Renal cortex interstitium (tissue), 11 donors: ENCODE results near the gene ENTREP3. TPM values are rescaled to one million over a fixed set of nuclear protein-coding genes. Genes with fewer than 3 reads are reported as not detected.

ENCODE experiments used
- DNase-seq, 11 donors: peaks; one replicate each; pipeline ENCODE4 v3.0.0-alpha.2; 2013; ENCODE audit warnings: low read depth in 9 of 11, low spot score in 4 of 11; ENCODE audit errors: extremely low read depth in 1 of 11
- polyA plus RNA-seq, 3 donors: library from polyadenylated mRNA; unstranded; fragments of 120-200 nt; gene quantifications; one replicate each; pipeline ENCODE4 v1.2.1, GENCODE V29; 2013; ENCODE audit not compliant: insufficient read length in 3 of 3

The ENTREP3 gene
- polyA plus RNA-seq, 3 donors = 20.9 to 31.5 (median 28.1) TPM

DNA sequence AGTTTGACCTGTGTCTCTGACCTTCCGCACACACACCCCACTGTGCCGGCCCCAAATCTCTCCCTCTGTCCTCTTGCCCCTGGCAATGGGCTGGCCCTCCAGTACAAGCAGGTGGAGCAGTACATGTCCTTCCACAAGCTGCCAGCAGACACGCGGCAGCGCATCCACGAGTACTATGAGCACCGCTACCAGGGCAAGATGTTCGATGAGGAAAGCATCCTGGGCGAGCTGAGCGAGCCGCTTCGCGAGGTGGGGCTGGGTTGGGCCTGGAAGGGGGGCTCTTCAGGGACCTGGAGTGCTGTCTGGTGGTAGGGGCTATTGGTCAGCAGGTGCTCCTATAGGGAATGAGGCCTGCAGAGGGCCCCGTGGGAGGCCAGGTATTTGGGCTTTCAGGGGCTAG, 29.8 kb upstream of the ENTREP3 start:
- DNase-seq = no peak

GRCh38 chr1:155284476-155284875, 29.2 kb upstream of the ENTREP3 start:
- no peak for DNase-seq

GRCh38 chr1:155282488-155283091, 27.3 kb upstream of the ENTREP3 start:
- DNase-seq = no peak

DNA sequence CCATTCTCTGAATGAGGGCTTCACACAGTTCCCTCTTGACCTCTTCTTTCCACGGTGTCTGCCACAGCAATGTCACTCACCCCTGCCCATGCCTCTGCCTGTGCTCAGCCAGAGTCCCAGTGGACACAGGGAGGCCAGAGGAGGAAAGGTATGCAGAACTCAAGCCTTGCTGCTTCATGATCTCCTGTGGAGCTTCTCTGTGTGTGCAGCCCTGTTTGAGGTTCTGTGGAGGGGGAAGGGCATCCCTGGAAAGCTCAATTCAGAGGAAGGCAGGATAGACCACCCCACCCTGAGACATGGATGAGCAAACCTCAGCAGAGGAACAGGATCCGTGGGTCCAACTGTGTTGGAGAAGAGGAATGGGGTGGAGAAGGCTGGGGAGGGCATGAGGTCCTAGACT, 24.0 kb upstream of the ENTREP3 start:
- DNase-seq = no peak

DNA sequence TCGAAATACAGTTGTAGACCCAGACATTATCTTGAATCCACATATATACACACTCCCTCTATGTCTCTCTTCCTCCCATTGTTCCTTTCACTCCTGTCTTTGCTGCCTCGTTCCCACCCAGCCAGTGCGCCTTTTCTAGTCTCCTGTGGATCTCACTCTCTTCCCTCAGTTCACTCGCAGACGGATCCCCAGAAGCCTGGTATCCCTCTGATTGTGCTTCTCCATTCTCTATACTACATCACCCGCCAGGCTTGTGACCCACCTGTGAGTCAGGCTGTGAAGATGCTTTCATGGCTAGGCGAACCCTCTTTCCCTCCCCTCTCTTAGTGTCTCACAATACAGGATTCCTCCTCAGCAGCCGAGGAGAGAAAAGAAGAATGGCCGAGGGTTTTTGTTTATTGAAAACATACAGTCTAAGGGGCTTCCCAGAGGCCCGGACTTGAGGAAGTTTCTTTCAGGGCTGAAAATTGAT, 23.4 kb upstream of the ENTREP3 start:
- DNase-seq = no peak

DNA sequence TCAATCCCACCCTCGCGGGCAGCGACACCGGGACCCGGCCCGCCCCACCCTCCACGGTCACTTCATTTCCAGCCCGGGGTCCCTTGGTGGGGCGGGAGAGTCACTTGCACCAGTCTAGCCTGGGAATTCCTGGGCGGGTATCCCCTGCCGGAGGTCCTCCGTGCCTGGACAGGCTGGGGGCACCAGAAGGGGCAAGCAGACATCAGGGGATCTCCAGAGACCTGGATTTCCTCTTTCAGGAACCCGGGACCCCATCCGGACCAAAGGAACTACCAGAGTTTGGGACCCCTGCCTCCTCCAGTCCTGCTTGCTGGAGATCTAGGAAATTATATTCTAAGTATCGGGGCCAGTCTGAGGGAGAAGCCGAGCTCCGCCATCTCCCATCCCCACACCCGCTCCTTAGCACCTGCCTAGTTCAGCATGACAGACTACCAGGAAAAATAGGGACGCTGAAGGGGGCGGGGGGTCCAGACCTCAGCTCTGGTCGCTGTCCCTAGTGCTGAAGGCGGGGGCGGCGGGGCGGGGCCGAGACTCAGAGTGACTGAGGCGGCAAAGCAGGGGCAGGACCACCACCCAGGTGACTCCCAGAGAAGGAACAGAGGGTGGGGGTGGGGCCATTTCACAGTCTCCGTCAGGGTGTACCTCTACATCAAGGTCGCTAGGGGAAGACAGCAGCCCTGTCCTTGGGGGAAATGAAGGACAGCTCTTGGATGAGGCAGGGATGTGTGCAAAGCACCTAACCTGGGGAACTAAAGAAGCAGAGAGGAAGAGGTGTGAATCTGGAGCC, 22.8 kb upstream of the ENTREP3 start:
- peak in 8 of 11 donors; percentile 57 to 80 (median 64) for DNase-seq

DNA sequence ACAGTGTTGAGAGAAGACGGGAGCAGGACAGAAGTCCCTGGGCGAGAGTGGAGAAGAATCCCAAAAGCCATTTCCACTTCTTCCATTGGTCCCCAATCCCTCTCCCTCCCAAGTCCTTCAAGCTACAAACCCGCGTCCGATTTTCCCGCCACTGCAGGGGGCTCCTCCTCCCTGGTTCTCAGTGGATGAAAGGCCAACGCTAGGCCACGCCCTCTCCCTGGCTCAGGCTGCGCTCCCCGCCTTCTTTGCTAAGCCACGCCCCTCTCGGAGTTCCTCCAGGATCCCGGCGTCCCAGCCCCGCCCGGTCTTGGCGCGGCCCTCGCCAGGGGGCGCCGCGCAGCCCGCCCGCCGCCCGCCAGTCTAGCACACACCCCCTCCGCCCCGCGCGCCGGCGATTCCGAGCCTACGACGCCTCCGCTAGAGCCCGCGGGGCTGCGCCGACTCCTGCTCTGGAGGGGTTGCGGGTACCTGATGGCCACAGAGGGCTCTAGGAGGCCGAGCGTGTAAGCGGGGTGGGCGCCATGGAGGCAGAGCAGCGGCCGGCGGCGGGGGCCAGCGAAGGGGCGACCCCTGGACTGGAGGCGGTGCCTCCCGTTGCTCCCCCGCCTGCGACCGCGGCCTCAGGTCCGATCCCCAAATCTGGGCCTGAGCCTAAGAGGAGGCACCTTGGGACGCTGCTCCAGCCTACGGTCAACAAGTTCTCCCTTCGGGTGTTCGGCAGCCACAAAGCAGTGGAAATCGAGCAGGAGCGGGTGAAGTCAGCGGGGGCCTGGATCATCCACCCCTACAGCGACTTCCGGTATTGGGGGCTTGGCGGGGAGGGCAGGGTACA, 22.0 kb upstream of the ENTREP3 start, which contains the start of gene HCN3:
Gene HCN3 (plus strand): TSS at position 394 of the 832 bp plus-strand sequence. CDS start 128 bp downstream, at position 522.
- peak; percentile 88 to 98 (median 96) for DNase-seq

GRCh38 chr1:155273343-155274245, 18.3 kb upstream of the ENTREP3 start, which contains the start of gene CLK2:
TSS of gene CLK2 (minus strand) at chr1:155273504. CDS start at chr1:155270977, 2,527 bp downstream.
- peak; percentile 86 to 96 (median 92) for DNase-seq

DNA sequence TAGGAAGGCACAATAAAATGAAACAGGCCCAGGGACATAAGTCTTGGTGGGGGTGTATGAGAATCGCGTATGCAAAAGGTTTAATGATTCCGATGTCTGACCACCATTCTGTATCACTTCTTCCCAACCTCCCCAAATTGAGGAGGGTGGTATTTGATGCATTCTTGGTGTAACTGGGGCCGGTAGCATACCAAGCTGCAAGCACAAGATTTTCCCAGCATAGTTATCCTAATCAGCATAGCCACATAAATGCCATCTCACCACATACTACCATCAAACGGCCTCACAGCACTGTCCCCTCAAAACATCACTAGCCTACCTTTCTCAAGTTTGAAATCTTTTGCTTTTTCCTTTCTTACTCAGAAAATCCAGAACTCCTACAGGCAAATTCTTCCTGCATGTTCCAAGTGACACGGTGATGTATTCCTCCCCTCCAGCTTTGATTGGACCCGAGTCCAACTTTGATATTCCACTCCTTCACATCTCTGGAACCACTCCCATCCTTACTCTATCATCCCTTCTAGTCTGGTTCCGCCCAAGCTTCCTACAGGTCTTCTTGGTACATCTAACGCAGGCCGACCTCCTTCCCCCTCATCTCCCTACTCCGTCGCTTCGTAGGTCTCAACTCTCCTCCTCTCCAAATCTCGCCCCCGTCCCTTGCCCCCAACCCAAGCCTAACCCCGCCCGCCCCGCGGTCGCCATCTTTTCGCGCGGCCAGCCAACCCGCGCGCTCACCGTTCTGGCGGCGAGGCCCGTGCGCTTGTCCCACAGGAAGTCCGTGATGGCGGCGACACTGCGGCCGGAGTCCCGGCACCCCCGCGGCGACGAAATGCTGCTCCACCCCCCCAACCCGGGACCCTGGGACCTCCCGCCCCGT, 17.4 kb upstream of the ENTREP3 start:
- peak in 2 of 11 donors; percentile 37 to 49 for DNase-seq

DNA sequence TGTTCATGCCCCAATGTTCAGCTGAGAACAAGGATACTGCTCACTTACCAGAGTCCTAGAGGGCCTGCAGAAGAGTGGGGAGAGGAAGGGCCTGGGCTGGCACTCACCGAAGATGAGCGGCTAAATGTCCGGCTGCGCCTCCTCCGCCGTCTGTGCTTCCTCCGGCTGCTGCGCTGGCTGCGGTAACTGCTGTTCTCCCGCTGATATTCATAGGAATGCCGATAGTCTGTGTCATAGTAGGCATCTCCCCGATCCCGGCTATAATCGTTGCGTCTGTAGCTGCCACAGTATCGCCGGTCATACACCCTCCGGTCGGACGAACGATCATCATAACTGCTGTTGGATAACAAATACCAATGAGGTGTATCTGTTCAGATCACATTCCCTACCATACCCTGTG, 14.1 kb upstream of the ENTREP3 start:
- no peak for DNase-seq

GRCh38 chr1:155268630-155269029, 13.3 kb upstream of the ENTREP3 start:
- DNase-seq = no peak

- DNase-seq = no peak
Measured at GRCh38 chr1:155267373-155267772, 12.1 kb upstream of the ENTREP3 start.

DNA sequence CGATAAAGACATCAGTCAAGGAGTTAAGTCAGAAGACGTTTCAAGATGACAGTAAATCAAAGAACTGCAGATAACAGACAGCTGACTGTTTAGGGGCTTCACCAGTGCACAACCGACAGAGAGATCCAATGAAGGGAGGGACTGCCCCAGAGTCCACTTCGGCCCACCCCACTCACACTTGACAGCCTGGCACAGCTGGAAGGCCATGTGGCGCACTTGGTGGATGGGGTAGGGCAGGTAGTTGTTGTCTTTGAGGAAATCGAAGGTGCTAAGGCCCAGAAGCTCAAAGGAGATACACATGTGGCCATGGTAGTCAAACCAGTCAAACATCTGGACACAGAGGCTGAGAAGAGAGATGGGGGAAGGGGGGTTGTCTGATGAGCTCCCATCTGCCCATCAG, 11.3 kb upstream of the ENTREP3 start:
- no peak for DNase-seq

- DNase-seq = no peak
Measured at GRCh38 chr1:155263067-155263466, 7.8 kb upstream of the ENTREP3 start.

DNA sequence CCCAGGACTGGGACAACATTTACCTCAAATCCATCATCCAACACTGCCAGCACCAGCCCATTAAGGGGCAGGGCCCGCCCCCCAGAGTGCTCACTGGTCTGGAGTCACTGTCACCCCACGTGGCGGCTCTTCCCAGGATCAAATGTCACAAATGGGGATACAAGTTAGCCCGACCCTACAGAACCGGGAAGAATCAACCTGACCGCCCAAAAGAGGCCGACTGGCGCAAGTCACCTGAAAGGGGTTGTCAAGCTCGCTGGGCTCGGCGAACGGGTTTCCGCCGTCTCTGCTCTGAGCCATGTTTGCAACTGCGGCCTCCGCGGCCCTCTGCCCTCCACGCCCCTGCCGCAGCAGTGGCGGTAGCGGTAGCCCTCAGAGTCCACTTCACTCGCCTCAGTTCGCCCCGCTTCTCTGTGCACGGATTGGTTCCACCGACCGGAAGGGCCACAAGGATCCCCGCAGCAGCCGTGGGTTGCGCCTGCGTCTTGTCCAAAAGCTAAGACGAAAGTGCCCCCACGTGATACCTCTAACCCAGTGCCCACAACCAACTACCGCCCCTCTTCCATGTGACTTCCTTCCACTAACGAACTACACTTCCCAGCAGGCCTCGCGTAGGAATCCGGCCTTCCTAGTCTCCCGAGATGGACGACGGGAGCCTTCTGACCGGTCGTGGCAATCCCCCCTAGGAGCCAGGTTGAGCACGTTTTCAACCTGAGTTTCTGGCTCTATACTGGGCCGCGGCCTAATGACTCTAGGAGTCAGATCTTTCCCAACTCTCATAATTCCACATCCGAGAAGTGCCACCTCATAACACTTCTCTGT, 6.8 kb upstream of the ENTREP3 start, which contains the start of gene SCAMP3:
Gene SCAMP3 (minus strand): TSS at position 509 of the 822 bp plus-strand sequence. CDS start 209 bp downstream, at position 300.
- DNase-seq = peak in 10 of 11 donors; percentile 89 to 99 (median 95)

- DNase-seq = peak in 1 of 11 donors; percentile 11
Measured at GRCh38 chr1:155261493-155261851, 6.2 kb upstream of the ENTREP3 start.

DNA sequence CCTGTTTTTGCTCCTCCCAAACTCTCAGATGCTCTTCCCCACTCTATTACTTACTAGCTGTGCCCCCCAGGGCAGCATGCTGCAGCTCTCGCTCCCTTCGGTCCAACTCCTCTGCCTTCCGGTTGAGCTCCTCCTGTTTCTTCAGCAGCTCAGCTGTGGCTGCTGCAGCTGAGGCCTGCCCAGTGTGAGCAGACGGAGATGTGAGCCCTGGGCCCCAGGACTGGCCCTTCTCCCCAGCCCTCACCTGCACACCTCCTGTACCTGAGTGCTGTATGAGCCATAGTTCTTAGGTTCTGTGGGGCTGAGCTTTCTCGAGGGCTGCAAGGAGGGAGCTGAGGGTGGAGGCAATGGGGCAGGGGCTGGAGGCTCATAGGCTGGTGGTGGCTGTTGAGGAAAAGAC, 5.0 kb upstream of the ENTREP3 start:
- no peak for DNase-seq
